Spleen (tissue), 7 donors: Measurements from ENCODE around the gene DIO3.

Experiments used
- POLR2A ChIP-seq, 3 donors: fragments of 450-650 bp; IDR thresholded peaks; one replicate each; pipeline ENCODE4 v1.5.1; 2017; ENCODE audit warnings: antibody characterized with exemption in 3 of 3, mild to moderate bottlenecking in 1 of 3
- TF ChIP-seq, protein P1 (sequence below), 11 experiments: fragments of 200-600 bp in 7 of 11; fragments of 450-650 bp in 4 of 11; sonication (generic) in 4 of 11; IDR thresholded peaks in 8 of 11; conservative IDR thresholded peaks in 3 of 11; 1 replicate in 7 of 11; 2 replicates in 4 of 11; pipeline versions ENCODE4 v1.4.0 to v1.8.0; 2016 to 2021; ENCODE audit warnings: antibody characterized with exemption in 11 of 11, inconsistent platforms in 4 of 11, mild to moderate bottlenecking in 1 of 11
- donor health status: DM: no; HTN: no; CAD: no; lungs with moderate emphysema.
- donor health status: DM: no; HTN: no; CAD: no.
- donor health status: DM: no; HTN: no; CAD: no.

- TF ChIP-seq, protein P1, sequence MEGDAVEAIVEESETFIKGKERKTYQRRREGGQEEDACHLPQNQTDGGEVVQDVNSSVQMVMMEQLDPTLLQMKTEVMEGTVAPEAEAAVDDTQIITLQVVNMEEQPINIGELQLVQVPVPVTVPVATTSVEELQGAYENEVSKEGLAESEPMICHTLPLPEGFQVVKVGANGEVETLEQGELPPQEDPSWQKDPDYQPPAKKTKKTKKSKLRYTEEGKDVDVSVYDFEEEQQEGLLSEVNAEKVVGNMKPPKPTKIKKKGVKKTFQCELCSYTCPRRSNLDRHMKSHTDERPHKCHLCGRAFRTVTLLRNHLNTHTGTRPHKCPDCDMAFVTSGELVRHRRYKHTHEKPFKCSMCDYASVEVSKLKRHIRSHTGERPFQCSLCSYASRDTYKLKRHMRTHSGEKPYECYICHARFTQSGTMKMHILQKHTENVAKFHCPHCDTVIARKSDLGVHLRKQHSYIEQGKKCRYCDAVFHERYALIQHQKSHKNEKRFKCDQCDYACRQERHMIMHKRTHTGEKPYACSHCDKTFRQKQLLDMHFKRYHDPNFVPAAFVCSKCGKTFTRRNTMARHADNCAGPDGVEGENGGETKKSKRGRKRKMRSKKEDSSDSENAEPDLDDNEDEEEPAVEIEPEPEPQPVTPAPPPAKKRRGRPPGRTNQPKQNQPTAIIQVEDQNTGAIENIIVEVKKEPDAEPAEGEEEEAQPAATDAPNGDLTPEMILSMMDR (IDR thresholded peaks at IDR 0.05 in 8 of 11, conservative IDR thresholded peaks at IDR 0.05 in 3 of 11): no peak
- TF ChIP-seq POLR2A (IDR thresholded peaks at IDR 0.05): no peak
Observed at GRCh38 chr14:101535701-101536207, 25.5 kb upstream of the DIO3 start.
